K562 (cell line): Measurements from ENCODE around the gene TAX1BP1. TPM values are rescaled to one million over a fixed set of nuclear protein-coding genes. Genes with fewer than 3 reads are reported as not detected.

ENCODE experiments used
- CEBPB ChIP-seq: fragments of 450-650 bp; IDR thresholded peaks from 2 replicates; pipeline ENCODE4 v1.6.1; 2016; ENCODE audit warnings: missing genetic modification characterization, missing compliant biosample characterization
- CHCHD3 ChIP-seq: fragments of 250-450 bp; sonication (Bioruptor Pico); IDR thresholded peaks from 2 replicates; pipeline ENCODE4 v2.1.2; 2022; ENCODE audit warnings: mild to moderate bottlenecking
- CLOCK ChIP-seq: fragments of 250-450 bp; sonication (Bioruptor Pico); IDR thresholded peaks from 2 replicates; pipeline ENCODE4 v1.4.0; 2020; ENCODE audit warnings: mild to moderate bottlenecking, moderate library complexity, borderline replicate concordance
- DACH1 ChIP-seq: fragments of 450-650 bp; IDR thresholded peaks from 2 replicates; pipeline ENCODE4 v1.6.1; 2018; ENCODE audit not compliant: partially characterized antibody
- KAT2B ChIP-seq: IDR thresholded peaks from one replicate; pipeline ENCODE4 v1.6.1; 2012; ENCODE audit warnings: low read depth, mild to moderate bottlenecking, control low read depth, inconsistent platforms, low read length, moderate library complexity
- MCM2 ChIP-seq: fragments of 450-650 bp; IDR thresholded peaks from 2 replicates; pipeline ENCODE4 v1.6.1; 2017; ENCODE audit warnings: low read depth, mild to moderate bottlenecking
- POLR2H ChIP-seq: IDR thresholded peaks from 2 replicates; pipeline ENCODE4 v1.6.1; 2016; ENCODE audit warnings: missing genetic modification characterization, low read depth, mild to moderate bottlenecking, control low read depth, missing compliant biosample characterization, moderate library complexity
- TGIF2 ChIP-seq: sonication (generic); formaldehyde crosslinking; IDR thresholded peaks from 2 replicates; pipeline ENCODE4 v1.8.1; 2022; ENCODE audit warnings: mild to moderate bottlenecking, missing genetic modification reagents, moderate library complexity
- VEZF1 ChIP-seq: fragments of 200-800 bp; sonication (Bioruptor generic); IDR thresholded peaks from 2 replicates; pipeline ENCODE4 v1.6.1; 2017; ENCODE audit warnings: missing genetic modification characterization, missing compliant biosample characterization
- ZNF12 ChIP-seq: sonication (generic); formaldehyde crosslinking; IDR thresholded peaks from 2 replicates; pipeline ENCODE4 v1.4.0; 2020; ENCODE audit warnings: mild to moderate bottlenecking, missing genetic modification reagents
- polyA plus RNA-seq, 8 experiments: library from polyadenylated mRNA; depleted of rRNA in 4 of 8; stranded (reverse) in 5 of 8; unstranded in 3 of 8; fragments of >200 nt; fragmentation: Nextera tagmentation in 2 of 8; fragmentation: Illumina TruSeq in 1 of 8; extraction: Ambion mirVana in 2 of 8; extraction: Trizol in 1 of 8; gene quantifications; 2 replicates each; pipeline versions ENCODE4 v1.2.1 to v1.2.3, GENCODE V29; 2011 to 2014; ENCODE audit warnings: inconsistent platforms in 1 of 8, missing spikeins in 1 of 8
- total RNA-seq, 7 experiments: library from RNA; depleted of rRNA in 6 of 7; stranded (reverse); fragments of >200 nt in 6 of 7; fragmentation: Illumina TruSeq in 2 of 7; extraction: Trizol in 2 of 7; gene quantifications; 2 replicates each; pipeline versions ENCODE4 v1.2.1 to v1.2.3, GENCODE V29; 2011 to 2021; ENCODE audit warnings: low replicate concordance in 1 of 7

The TAX1BP1 gene
- total and polyA plus RNA-seq, 9 of the 15 experiments (the other 6 are each of a cell fraction or from before 2014, with no cell fraction given), result 49.0 to 119 (median 75.9) TPM

GRCh38 chr7:27693794-27694193 is 46.2 kb upstream of the TAX1BP1 start (continued):
- TF ChIP-seq CLOCK (CRISPR knock-in tag) (no peak), KAT2B (no peak), DACH1 (no peak), CEBPB (peak; percentile 87), POLR2H (tag) (peak; percentile 26; the same call in 1 of the 2 replicates), TGIF2 (CRISPR knock-in tag) (no peak), ZNF12 (CRISPR knock-in tag) (no peak), CHCHD3 (no peak), VEZF1 (CRISPR knock-in tag) (no peak), MCM2 (no peak)
